ENCODE results near the gene KRT32.
A peak's percentile ranks its signal among the peaks of the same experiment; 100 is the strongest.

Gene KRT32

GRCh38 chr17:41492351-41492750 is 25.2 kb upstream of the KRT32 start:
- peak; percentile 15 for DNase-seq

- DNase-seq: no peak
These were observed 24.3 kb upstream of the KRT32 start for GRCh38 chr17:41491476-41491875.

- DNase-seq: no peak
These were observed 23.1 kb upstream of the KRT32 start for GRCh38 chr17:41490000-41490990.

- no peak for DNase-seq
These were observed 22.3 kb upstream of the KRT32 start, which contains the start of gene KRT36 for GRCh38 chr17:41489531-41489930. Gene KRT36 (minus strand): TSS chr17:41489910. CDS start chr17:41489864, 46 bp downstream.

GRCh38 chr17:41486809-41487530 is 19.8 kb upstream of the KRT32 start:
- no peak for DNase-seq

GRCh38 chr17:41486316-41486715 is 19.1 kb upstream of the KRT32 start:
- no peak for DNase-seq

GRCh38 chr17:41484920-41485904 is 18.0 kb upstream of the KRT32 start:
- DNase-seq: no peak

- DNase-seq: no peak
These were observed 17.0 kb upstream of the KRT32 start for GRCh38 chr17:41483991-41484826.

GRCh38 chr17:41483531-41483930 is 16.3 kb upstream of the KRT32 start:
- no peak for DNase-seq

GRCh38 chr17:41481036-41481435 is 13.8 kb upstream of the KRT32 start, which contains the start of gene KRT35:
Gene KRT35 (minus strand): TSS chr17:41481151. CDS start chr17:41481097, 54 bp downstream.
- no peak for DNase-seq

- no peak for DNase-seq
These were observed 13.4 kb upstream of the KRT32 start for GRCh38 chr17:41480581-41480980.

GRCh38 chr17:41480136-41480535 is 12.9 kb upstream of the KRT32 start:
- DNase-seq: no peak

GRCh38 chr17:41478237-41478636 is 11.1 kb upstream of the KRT32 start:
- no peak for DNase-seq

GRCh38 chr17:41476866-41477815 is 10.0 kb upstream of the KRT32 start:
- DNase-seq: no peak

- no peak for DNase-seq
These were observed 8.2 kb upstream of the KRT32 start for GRCh38 chr17:41475421-41475820.

- no peak for DNase-seq
These were observed 7.7 kb upstream of the KRT32 start for GRCh38 chr17:41474863-41475262.

GRCh38 chr17:41468346-41468745 is 1.2 kb upstream of the KRT32 start:
- DNase-seq: no peak

- DNase-seq: no peak
These were observed 375 bp upstream of the KRT32 start for GRCh38 chr17:41467561-41467960.

- DNase-seq: no peak
These were observed 2.5 kb downstream of the KRT32 start for GRCh38 chr17:41464682-41465081.

GRCh38 chr17:41464173-41464572 is 3.0 kb downstream of the KRT32 start:
- DNase-seq: no peak

Data from midbrain (tissue), 1 donor.